ENCODE data around the gene L3MBTL1.

- no peak for TF ChIP-seq CTCF (conservative IDR thresholded peaks at IDR 0.05 in 1 of 2, IDR thresholded peaks at IDR 0.05 in 1 of 2; ENCODE audit: low read depth in 1 of 2, low read length in 2 of 2)
- TF ChIP-seq EZH2 (IDR thresholded peaks at IDR 0.05; ENCODE audit: low read length, missing control alignments), result no peak
These were observed 7.1 kb downstream of the L3MBTL1 start for GRCh38 chr20:43514648-43514999.

Data from fibroblast of lung (primary cell).